NCI-H524 (cell line): ENCODE results near the gene SCFD2.
A peak's percentile ranks its signal among the peaks of the same experiment; 100 is the strongest.
"Not testable (repeated sequence)": the region's sequence is repeated elsewhere in the genome, so short reads cannot be mapped to it uniquely, and the experiment has no call there.

Source experiments
- DNase-seq, 2 experiments: peaks; one replicate each; lab custom pipeline; 2025; lab: John Stamatoyannopoulos, UW

SCFD2 gene

GRCh38 chr4:53365486-53366300 is at the start of gene SCFD2:
SCFD2 (minus strand) TSS chr4:53366061.
- peak; percentile 93 for DNase-seq

- DNase-seq = not testable (repeated sequence)
Observed at GRCh38 chr4:53409479-53409878, 43.6 kb upstream of the SCFD2 start.

- DNase-seq = no peak
Observed at GRCh38 chr4:53380221-53380620, 14.4 kb upstream of the SCFD2 start.

DNA sequence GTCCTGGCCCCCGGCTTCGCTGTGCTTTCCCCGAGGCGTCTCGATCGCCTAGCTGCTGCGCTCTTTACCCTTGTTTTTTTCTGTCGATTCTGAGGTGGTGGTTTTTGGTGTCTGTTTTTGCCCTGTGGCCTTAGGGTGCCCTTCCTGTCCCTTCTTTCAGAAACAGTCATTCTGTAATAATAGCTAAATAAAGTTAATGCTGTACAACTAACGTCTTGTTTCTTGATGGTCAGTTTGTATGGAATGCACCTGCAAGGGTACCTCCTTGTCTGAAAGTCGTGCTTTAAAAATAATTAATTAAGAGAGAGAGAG is 12.3 kb upstream of the SCFD2 start:
- DNase-seq = no peak

DNA sequence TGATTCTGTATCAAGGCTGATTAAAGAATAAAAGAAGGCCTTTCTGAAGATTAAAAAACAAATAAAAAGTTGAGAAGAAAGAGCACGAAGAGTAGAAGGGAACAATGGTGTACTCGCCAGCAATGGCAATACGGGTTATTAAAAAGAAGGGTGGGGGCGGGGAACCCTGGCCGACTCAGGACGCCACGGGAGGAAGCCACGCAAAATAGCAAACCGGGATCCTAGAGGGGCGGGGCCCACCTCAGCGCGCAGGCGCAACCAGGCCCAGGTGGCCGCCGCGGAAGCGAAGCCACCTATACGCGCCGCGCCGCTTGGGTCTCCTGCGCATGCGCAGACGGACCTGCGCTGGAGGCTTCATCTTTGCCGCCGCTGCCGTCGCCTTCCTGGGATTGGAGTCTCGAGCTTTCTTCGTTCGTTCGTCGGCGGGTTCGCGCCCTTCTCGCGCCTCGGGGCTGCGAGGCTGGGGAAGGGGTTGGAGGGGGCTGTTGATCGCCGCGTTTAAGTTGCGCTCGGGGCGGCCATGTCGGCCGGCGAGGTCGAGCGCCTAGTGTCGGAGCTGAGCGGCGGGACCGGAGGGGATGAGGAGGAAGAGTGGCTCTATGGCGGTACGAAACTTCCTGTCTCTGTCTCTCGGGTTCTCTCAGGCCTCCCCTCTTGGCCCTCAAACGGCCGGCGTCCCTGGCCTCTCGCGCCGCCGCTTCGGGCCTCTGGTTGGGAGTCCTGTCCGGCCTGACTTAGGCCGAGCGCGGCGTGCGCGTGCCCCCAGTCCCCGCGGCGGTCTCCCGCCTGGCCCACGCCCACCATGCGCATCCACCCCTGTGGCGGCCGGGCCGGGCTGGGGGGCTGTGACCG is 11.7 kb upstream of the SCFD2 start, which contains the start of gene FIP1L1:
TSS of gene FIP1L1 (plus strand) at position 323 of the 852 bp plus-strand sequence. CDS start at position 521, 198 bp downstream.
- DNase-seq = peak; percentile 81 to 92

GRCh38 chr4:53376900-53377299 is 11.0 kb upstream of the SCFD2 start:
- DNase-seq = no peak

GRCh38 chr4:53374777-53375258 is 9.0 kb upstream of the SCFD2 start:
- DNase-seq = no peak

DNA sequence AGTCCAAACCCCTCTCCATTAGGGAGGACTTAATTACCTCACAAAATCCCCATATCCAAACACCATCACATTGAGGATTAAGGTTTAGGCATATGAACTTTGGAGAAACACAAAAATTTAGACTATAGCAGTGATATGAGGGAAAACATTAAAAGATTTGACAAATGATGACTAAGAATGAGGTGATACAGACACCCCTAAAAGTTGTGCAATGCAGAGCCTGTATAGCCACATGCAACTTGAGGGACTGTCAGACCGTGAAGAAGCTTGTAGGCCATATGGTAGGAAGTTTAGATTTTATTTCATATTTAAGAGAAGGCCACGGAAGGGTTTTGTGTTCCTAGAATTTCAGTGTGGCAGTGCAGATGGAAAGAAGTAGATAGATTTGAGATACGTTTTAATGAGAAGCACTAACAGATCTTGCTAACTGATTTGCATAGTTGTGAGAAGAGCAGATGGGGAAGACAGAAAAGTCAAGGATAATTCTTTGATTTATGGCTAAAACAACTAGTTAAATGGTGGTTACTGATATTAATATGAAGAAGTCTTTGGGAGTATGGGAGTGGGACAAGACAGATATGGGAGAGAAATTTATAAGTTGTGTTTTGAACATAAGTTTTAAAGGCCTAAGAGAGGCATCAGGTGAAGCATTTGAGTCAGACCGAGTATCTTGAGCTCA is 6.1 kb upstream of the SCFD2 start:
- peak; percentile 15 to 77 for DNase-seq

DNA sequence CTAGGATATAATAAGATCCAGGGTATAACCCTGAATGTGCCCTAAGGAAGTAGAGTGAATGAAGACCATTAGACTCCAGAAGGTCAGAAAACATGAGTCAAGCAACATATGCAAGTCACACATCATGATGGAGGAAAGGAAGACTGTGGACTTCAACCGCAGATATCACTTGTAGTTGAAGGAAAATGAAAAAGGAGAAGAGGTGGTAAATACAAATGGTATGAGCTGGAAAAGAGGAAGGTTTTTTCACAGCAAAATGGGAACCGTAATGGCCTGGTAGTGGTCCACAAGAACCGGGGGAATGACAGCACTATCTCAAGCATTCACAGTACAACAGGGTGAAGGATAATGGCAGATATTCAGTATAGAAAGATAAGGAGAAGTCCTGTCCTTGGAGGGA is 5.2 kb upstream of the SCFD2 start:
- DNase-seq = no peak

DNA sequence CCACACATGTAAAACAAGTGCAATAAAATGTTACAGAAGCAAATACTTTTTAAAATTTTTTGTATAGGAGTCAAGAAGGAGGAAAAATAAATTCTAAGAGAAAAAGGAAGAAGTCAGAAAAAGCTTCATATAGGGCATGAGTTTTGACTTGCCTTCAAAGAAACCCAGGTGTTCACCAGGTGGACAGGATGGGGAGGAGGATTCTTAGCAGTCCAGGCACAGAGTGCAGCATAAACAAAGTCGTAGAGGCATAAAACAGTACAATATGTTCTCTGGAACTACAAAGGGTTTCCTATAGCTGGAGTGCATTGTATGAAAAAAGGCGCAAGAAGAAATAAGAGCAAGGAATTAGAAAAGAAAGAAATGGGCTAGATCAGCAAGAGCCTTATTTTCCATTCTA is 1.9 kb upstream of the SCFD2 start:
- DNase-seq = no peak

DNA sequence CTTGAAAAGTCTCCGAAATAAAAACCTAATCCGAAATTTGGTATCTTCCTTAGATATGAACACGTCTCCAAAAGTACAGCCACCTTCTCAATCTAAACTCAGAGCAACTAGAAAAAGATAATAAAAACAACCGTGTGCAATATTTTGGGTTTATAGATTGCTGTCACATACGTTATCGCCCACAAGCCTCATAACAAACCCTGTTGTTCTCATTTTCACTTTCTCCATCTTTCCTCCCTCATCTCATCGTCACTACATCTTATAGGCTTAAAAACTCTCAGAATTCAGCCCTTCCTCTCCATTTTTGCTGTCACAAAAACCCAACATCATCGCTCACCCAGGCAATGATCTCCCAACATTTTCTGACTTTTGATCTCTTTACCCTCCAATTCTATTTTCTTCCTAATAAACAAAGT is 448 bp upstream of the SCFD2 start:
- DNase-seq = no peak

DNA sequence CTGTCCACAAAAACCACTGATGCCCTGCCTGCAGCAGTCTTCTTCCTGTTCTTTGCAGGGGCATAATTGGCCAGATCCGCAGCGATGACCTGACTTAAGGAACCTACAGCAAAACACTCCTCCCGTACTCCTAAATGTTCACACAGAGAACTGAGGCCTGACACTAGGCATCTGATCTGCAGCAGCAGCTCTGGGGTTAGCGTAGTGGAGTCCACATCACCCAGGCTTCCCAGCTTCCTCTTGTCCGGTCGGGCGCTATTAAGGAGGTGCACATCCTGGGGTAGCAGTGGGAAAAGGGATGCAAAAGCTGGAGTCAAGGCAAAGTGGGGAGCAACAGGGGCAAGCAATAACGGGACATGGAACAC is 758 bp downstream of the SCFD2 start:
- peak in 1 of 2 experiments; percentile 20 for DNase-seq

DNA sequence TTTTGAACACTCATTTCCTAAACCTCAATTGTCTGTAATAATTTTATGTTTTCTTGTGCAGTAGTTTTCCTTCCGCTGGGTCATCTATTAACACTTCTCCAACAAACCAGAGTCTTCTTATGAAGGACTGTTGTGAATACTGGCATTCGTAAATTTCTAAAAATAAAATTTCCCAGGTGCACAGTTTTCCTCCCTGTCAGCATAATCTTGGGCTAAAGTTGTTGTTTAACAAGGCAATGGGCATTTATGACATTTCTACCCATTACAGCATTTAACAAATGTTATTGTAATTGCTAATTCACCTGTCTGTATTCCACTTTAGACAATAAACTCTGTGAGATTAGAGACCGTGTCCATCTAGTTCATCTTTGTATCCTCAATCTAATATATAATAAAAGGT is 1.2 kb downstream of the SCFD2 start:
- DNase-seq = no peak

DNA sequence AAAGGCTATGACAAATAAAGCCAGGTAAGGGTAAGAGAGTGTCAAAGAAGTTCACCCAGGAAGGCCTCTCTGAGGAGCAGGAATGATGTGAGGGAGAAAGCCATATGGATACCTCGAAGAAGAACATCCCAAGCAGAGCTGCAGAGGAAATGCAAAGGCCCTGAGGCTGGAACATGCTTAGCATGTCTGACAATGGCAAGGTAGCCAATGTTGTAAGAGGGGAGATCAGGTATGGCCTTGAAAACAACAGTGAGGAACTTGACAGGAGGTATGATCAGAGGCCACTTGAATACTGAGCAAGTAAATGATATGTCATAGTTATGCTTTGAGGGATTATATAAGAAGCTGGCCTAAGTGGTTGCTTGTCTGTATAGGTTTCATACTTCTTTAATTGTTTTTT is 3.8 kb downstream of the SCFD2 start:
- DNase-seq = no peak

DNA sequence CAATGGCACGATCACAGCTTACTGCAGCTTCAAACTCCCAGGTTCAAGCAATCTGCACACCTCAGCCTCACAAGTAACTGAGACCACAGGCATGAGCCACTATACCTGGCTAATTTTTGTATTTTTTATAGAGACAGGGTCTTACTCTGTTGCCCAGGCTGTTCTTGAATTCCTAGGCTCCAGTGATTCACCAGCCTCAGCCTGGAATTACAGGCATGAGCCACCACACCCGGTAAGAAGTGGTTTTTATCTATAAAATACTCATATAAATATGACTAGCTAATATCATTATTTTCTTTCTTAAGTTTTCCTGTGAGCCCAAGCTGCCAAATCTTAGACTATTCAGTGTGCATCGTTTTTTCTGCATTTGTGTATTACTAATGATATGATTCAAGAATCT is 4.4 kb downstream of the SCFD2 start:
- no peak for DNase-seq

- no peak for DNase-seq
Observed at GRCh38 chr4:53355930-53356521, 9.8 kb downstream of the SCFD2 start.

GRCh38 chr4:53354012-53354722 is 11.7 kb downstream of the SCFD2 start:
- no peak for DNase-seq

DNA sequence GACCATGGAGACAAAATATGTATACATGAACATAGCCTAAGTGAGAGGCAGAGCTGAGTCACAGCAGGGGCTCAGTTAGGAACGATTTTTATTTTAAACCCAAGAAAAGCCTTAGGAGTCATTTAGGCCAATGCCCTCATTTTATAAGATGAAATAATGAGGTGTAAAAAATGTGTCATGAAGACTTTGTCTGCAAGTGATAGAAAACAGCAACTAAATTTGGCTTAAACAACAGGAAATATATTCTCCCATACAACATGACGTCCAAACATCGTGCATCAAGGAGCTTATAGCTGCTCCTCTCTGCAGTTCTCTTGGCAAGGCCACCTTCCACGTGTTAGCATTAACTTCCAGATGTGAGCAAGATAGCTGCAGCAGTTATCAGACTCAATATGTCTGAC is 16.8 kb downstream of the SCFD2 start:
- no peak for DNase-seq

DNA sequence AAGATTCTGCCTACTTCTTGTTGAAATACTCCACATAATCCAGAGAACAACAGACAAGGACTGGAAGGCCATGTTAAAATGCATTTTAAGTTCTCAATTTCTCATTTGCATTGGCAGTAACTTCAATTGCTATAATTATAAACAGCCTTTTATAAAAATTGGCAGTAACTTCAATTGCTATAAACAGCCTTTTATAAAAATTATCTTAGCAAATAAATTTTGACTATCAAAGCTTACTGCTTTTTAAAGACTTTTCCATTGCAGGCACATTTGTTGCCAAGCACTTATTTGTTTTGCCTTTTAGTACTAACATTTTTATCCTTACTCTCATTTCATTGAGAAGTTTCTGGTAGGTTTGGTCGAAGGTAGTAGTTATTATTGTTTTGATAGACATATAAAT is 17.8 kb downstream of the SCFD2 start:
- DNase-seq = no peak

GRCh38 chr4:53346920-53347852 is 18.7 kb downstream of the SCFD2 start:
- DNase-seq = no peak
